Right ventricle myocardium superior (tissue), 1 donor: ENCODE results near the gene TUBGCP5. TPM values are rescaled to one million over a fixed set of nuclear protein-coding genes. Genes with fewer than 3 reads are reported as not detected.
"Not testable (repeated sequence)": the region's sequence is repeated elsewhere in the genome, so short reads cannot be mapped to it uniquely, and the experiment has no call there.

Experiments
- ATAC-seq: fragments of 200-7000 bp; cut with Tn5 transposase; one replicate; pipeline ENCODE4 v1.9.1; 2020; ENCODE audit warnings: mild to moderate bottlenecking; ENCODE audit not compliant: poor library complexity
- DNase-seq: peaks from one replicate; pipeline ENCODE4 v3.0.0-alpha.2; 2020
- intact Hi-C: fragments of 100-400 bp; cut with DNase I; formaldehyde crosslinking; loops from one replicate; pipeline ENCODE4 v1.11.2; 2022
- total RNA-seq: library from RNA; stranded (reverse); fragmentation: NEBNext Ultra II Directional; extraction: Animal tissue kit (Norgen Biotek cat#: 25700); gene quantifications from one replicate; pipeline ENCODE4 v1.2.1, GENCODE V29; 2021
- donor health status: DM: no; HTN: yes; CAD: no; lungs with severe emphysema.

TUBGCP5 gene
- total RNA-seq, 1 donor from 2014 or later = 11.3 TPM

DNA sequence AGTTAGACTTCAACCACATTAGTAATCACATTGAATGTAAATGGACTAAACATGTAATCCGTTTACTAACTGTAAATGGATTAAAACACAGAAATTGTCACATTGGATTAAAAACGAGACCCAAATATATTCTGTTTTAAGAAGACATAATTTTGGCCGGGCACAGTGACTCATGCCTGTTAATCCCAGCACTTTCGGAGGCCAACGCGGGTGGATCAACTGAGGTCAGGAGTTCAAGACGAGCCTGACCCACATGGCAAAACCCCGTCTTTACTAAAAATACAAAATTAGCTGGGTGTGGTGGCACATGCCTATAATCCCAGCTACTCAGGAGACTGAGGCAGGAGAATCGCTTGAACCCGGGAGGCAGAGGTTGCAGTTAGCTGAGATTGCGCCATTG is 57.4 kb downstream of the TUBGCP5 start:
- not testable (repeated sequence) for DNase-seq, ATAC-seq
- intact Hi-C loops = loop anchor here (2.0 kb wide), 1 partner anchor 33 kb away; no protein-coding TSS in a partner anchor

DNA sequence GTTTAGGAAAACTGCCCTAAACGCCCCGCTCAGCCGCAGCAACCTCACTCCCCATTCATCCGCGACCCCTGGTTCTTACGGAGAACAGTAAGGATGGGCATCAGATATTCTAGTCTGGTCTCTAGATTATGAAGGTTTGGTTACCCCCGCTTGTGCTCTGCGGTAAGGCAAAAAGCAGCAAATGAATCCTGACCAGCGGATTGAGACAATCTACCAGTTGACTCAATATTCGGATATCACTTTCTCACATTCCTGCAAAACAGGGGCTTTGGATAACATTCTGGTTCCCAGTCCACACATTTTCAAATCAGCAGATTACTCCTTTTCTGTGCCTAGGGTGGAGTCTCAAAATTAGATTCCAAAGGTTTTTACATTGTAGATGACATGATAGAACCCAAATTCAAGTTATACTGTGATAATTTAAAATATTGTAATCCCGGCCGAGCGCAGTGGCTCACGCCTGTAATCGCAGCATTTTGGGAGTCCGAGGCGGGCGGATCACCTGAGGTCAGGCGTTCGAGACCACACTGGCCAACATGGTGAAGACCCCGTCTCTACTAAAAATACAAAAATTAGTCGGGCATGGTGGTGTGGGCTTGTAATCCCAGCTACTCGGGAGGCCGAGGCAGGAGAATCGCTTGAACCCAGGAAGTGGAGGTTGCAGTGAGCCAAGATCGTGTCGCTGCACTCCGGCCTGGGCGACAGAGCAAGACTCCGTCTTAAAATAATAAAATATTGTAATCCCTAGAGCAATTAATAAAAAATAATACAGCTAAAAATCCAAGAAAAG is 58.1 kb downstream of the TUBGCP5 start:
- intact Hi-C loops = loop anchor here (2.0 kb wide), 1 partner anchor 32 kb away; no protein-coding TSS in a partner anchor
- ATAC-seq (no peak), DNase-seq (no peak)

DNA sequence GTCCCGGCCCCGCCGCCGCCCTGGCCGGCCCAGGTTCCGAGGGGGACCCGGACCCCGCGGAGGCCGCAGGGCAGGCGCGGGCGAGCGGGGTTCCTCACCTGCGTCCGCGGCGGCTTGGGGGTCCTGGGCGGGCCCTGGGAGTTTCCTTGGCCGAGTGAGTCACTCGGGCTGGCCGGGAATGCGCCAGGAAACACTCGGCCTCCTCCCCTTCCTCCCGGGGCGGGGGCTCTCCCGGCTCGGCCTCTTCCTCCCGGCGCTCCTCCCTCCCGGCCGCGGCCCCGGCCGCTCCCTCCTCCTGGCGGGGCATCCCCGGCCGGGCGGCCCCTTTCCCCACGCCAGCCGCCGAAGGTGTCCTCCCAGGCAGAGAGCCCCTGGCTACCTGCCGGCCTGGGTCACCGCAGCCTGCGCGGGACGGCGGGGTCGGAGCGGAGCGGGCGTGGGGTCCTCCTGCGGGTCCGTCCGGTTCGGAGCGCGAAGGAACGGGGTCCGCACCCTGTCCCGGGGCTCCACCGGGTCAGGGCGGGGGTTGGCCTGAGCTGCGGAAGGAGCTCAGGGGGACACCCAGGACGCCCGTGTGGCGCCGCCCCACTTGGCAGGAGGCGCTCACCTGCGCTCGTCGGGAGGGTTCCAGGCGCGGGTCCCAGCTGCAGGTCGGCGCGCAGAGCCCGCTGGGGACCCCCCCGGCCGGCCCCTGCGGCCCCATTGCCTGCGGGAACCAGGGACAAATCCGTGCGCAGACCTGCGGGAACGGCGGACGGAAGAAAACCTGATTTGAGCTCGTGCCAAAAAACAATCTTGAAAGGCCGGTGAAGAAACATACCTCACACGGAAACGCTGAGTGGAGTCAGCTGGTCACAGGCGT is 58.9 kb downstream of the TUBGCP5 start, which contains the start of gene CYFIP1:
Gene CYFIP1, minus strand, starts transcription at position 180 of the 862 bp plus-strand sequence. CDS start 33,083 bp downstream, outside the sequence.
- ATAC-seq (peak; percentile 97), DNase-seq (peak; percentile 91)
- intact Hi-C loops = loop anchor here (2.0 kb wide), 1 partner anchor 32 kb away; no protein-coding TSS in a partner anchor

DNA sequence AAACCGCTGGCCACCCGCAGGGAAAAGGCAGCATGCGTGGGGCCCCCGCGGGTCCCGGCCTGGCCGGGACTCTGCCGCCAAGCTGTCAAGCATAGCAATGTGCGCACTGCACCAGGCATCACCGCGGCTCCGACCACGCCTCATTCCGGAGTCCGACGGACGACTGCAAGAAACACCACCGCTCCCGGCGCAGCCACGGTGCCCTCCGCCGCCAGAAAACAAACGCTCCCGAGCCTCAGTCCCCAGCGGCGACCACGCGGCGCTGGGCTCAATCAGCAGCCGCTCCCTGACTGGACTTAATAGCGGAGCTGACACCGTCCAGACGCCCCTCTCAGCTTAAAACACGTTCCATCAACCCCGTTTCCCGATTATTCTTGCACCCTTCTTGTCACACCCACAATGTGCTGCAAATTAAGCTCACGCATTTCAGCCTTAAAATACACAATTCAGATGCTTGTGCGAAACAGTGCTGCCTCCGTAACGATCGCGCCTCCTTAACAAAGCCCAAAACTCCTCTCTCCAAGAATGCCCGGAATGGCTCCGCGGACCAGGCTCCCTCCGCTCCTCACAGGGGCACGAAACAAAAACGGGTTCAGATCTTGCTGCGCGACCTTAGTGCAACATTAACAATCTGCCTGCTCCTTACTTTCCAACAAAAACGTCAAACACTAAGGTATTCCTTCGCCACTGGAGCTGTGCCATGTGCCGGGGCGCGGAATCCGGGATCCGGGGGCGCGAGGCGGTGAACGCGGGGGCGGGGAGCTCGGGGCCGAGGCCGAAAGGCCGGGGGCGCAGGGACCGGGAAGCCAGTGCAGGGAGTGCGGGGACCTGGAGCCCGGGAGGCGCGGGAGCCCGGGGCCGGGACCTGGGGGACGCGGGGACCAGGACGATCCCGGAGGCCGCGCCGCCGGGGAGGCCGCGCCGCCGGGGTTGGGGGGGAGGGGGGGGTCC is 59.9 kb downstream of the TUBGCP5 start:
- peak; percentile 54 for ATAC-seq
- intact Hi-C loops = loop anchor here (2.0 kb wide), 1 partner anchor 31 kb away; no protein-coding TSS in a partner anchor
- DNase-seq = peak; percentile 73

DNA sequence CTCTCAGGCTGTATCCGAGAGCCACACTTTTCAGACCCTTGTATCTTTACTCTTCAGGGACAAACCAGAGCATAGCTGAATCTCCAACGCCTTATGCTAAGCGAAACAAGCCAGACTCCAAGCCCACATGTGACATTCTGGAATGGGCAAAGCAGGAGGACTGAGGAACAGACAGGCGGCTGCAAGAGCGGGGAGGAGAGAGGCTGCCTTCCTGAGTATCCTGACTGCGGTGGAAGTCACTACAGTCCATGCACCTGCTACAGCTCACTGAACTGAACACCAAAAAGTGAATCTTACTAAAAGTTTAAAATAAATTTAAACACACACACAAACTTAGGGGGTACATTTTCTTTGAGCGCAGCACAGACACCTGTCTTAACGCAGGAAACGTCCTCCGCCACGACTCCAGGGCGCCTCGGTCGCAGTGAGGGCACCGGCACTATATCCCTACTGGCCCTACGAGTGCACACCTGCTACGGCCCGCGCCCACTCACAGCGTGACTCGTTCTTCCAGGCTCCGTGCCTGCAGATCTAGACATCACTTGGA is 60.6 kb downstream of the TUBGCP5 start:
- DNase-seq (peak; percentile 54), ATAC-seq (peak; percentile 4)
- intact Hi-C loops = no loop called here

DNA sequence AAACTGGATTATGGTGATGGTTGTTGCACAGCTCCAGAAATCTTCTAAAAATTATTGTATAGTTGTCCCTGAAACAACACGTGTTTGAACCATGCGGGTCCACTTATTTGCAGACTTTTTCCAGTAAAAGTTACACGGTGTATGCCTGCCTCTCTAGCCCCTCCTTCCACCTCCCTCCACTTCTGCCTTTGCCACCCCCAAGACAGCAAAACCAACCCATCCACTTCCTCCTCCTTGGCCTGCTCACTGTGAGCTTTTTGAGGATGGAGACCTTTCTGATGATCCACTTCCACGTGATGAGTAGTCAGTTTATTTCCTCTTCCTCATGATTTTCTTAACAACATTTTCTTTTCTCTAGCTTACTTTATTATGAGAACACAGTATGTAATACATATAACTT is 64.6 kb downstream of the TUBGCP5 start:
- intact Hi-C loops = no loop called here
- no peak for DNase-seq
- ATAC-seq = peak; percentile 51

DNA sequence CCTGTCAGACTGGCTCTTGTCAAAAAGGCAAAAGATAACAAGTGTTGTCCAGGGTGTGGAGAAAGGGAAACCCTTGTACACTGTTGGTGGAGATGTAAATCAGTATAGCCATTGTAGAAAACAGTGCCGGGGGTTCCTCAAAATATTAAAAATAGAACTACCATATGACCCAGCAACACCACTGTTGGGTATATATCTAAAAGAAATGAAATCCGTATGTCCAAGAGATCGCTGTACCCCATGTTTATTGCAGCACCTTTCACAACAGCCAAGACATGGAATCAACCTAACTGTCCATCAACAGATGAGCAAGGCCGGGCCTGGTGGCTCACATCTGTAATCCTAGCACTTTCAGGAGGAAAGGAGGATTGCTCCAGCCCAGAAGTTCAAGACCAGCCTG is 65.4 kb downstream of the TUBGCP5 start:
- ATAC-seq = no peak
- intact Hi-C loops = no loop called here
- no peak for DNase-seq

DNA sequence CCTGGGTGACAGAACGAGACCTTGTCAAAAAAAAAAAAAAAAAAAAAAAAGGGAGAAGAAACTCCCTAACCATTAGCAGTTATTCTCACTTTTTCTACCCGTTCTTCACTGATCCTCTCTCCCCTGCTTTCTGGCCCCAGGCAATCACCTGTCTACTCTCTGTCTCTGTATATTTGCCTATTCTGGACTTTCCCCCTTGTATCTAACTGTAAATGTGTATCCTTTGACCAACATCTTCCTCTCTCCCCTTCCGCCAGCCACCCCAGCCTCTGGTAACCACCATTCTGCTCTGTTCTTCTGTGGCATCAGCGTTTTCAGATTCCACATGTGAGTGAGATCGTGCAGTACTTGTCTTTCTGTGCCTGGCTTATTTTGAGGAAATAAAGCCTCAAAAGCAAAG is 66.1 kb downstream of the TUBGCP5 start:
- DNase-seq (no peak), ATAC-seq (peak; percentile 40)

DNA sequence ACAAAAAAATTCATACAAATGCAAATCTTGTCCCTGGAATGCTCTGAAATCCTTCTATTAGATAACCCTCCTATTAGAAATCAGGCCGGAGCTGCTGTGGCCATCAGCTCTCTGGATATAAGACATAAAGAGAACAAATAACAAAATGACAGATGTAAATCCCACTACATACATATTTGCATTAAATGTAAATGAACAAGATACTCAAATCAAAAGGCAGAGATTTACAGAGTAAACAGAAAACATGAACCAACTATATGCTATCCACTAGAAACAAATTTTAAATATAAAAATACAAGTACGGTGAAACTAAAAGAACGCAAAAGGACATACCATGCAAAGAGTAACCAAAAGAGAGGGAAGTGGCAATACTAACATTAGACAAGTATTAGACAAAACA is 69.9 kb downstream of the TUBGCP5 start:
- intact Hi-C loops = no loop called here
- DNase-seq = no peak
- ATAC-seq = no peak

More for the DNA sequence above, 66.1 kb downstream of the TUBGCP5 start:
- intact Hi-C loops = no loop called here

DNA sequence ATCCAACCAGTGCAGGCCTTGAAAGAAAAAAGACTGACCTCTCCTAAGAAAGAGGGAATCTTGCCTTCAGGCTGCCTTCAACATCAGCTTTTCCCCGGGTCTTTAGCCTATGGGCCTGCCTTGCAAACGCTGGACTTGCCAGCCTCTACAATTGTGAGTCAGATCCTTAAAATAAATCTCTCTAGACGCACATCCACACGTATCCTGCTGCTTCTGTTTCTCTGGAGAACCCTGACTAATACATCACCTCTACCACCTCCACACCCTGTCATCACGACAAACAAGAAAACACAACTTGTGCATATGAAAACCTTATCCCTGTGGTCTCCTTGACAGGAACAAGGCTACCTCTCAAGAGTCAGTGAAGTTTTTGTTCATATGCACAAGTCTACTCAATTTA is 71.0 kb downstream of the TUBGCP5 start:
- intact Hi-C loops = no loop called here
- ATAC-seq (peak; percentile 34), DNase-seq (no peak)

DNA sequence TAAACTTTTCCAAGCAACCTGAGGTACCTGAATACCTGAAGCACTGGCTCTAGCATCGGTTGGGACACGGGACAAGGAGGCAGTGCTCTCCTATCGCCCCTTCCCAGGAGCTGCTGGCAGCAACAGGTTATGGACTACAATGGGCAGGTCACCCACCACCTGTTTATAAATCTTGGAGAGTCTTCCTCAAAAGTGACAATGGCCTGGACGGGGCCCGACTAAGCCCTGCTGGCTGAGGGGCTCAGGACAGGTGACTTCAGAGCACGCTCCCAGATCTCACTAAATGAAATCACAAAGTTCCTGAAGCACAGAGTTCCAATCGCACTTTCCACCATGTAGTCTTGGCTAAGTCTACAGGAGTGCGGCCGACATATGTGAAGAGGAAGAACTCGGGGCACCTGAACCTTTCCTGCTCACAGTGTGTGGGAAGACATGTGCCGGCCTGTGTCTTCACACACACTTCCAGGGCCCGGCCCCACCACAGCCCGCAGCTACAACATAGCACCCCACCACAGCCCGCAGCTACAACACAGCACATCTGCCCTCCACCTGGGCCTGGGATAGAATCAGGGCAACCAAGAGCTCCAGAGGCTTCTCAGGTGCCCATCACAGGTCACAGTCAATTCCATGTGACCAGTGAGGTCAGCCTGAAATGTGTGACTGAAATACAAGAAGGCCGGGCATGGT is 72.1 kb downstream of the TUBGCP5 start:
- DNase-seq (no peak), ATAC-seq (no peak)
- intact Hi-C loops = no loop called here

DNA sequence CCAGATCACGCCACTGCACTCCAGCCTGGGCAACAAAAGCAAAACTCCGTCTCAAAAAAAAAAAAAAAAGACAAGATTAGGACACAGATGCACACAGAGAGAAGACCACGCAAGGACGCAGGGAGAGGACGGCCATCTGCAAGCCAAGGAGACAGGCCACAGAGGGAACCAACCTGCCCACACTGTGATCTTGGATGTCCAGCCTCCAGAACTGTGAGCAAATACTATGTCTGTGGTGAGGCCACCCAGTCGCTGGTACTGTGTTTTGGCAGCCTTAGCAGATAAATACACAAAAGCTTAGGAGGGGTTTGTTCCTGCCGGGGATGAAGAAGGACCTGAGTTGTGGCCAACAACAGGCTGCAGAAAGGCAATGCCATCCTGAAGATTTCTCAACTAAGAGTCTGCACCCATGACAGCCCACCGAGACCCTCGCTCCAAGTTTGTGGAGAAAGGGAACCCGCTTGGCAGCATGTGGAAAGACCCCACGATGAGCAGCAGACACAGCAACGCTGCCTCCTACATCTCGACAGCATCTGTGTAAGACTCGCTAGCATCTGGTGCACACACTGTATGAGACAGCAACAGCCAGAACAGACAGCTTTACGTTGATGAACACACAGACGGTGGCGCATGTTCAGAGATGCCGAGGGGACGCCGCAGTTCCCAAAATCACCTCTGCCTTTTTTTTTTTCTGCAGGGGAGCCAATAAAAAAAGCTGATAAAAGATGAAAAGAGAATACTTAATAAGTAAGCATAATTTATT is 72.9 kb downstream of the TUBGCP5 start:
- ATAC-seq (no peak), DNase-seq (no peak)
- intact Hi-C loops = no loop called here

DNA sequence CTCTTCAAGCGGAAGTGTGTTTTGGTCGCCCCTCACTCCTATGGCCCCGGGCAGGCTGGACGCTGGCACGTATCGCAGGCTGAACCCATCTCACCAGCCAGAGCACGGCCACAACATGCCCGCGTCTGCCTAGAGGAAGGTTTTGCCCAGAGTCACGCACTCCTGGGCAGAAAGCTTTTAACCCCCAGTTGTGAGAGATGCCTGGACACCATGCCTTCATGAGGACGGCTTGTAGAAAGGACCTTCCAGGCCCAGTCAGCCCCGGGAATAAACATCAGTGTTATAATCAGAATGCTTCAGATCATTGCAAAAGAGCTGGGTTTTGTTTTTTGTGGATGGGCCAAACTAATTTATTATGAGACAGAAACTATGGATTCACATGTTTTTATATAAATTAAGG is 75.7 kb downstream of the TUBGCP5 start:
- intact Hi-C loops = no loop called here
- ATAC-seq (no peak), DNase-seq (no peak)

DNA sequence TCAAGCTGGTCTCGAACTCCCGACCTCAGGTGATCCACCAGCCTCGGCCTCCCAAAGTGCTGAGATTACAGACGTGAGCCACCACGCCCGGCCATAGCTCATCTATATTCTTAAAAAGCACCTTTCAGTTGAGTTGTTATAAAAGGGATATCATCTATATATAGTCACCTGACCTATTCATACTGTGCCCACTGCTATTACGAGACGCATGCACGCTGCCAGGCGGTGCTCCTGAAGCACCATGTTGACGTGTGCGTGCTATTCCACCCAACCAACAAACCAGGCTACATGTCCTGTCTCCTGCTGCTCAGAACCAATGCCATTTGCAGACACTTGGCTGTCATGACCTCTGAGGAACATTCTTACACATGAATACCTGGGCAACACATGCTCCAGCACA is 76.8 kb downstream of the TUBGCP5 start:
- ATAC-seq (no peak), DNase-seq (no peak)
- intact Hi-C loops = no loop called here

DNA sequence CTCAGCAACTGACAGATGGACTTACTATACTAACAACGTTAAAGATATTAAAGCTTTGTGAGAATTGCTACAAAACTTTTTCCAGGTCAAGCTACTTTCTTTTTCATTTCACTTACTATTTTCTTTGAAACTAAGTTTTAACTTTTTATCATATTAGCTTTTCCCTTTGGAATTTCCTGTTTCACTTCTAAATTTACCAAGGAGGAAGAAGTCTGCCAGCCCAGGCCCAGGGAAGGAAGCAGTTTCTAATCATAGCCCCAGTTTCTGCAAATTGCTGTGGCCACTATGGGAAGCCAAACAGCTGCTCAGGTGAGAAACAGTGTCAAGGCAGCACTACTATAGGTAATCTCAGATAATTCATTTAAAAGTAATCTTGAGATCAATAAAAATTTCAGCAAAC is 77.6 kb downstream of the TUBGCP5 start:
- intact Hi-C loops = no loop called here
- no peak for DNase-seq
- no peak for ATAC-seq

DNA sequence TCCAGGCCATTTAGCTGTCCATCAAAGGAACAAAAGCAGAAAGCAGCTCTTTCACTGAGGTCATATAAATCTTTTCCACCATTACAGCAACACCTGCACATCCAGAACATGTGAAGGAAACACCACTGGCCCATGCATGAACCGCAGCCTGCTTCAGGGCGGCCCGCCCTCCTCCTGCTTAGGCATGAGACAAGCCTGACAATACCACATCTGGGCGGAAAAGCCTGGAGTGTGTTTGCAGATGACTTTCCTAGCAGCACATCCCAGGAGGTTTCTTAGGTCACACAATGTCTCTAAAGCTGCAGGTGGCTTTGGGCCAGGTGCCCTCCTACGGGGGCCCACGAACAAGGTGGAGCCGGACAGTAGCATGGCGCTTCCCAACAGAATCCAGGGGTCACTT is 78.8 kb downstream of the TUBGCP5 start:
- ATAC-seq = no peak
- intact Hi-C loops = no loop called here
- no peak for DNase-seq

DNA sequence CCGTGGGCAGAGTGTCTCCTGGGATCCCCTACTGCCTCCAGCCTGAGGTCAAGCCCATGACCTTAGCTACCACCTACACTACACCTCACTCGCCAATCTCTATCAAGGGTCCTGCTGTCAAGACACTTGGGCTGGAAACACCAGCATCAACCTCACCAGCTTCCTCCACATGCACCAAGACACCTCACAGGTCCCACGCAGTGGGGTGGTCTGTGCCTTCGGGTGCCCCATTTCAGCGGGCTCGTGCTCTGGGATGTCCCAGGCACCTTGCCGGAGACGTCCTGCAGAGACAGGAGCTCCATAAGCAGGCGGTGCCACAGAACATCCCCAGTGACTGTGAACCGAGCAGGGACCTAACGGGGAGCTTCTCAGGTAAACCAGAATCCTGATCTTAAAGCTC is 79.2 kb downstream of the TUBGCP5 start:
- DNase-seq = no peak
- ATAC-seq = no peak
- intact Hi-C loops = no loop called here
